Measurements from ENCODE around the gene RERE.
"Not testable (repeated sequence)": the region's sequence is repeated elsewhere in the genome, so short reads cannot be mapped to it uniquely, and the experiment has no call there.

The RERE gene

GRCh38 chr1:8841395-8841794 lies 24.0 kb upstream of the RERE start:
- no peak for DNase-seq

GRCh38 chr1:8839990-8840389 lies 22.6 kb upstream of the RERE start:
- no peak for DNase-seq

- DNase-seq, result no peak
Observed at GRCh38 chr1:8835941-8836643, 18.7 kb upstream of the RERE start.

- no peak for DNase-seq
Observed at GRCh38 chr1:8831340-8831739, 13.9 kb upstream of the RERE start.

GRCh38 chr1:8830732-8831131 lies 13.3 kb upstream of the RERE start:
- not testable (repeated sequence) for DNase-seq

GRCh38 chr1:8825985-8826481 lies 8.6 kb upstream of the RERE start:
- no peak for DNase-seq

- DNase-seq, result no peak
Observed at GRCh38 chr1:8823295-8823664, 5.8 kb upstream of the RERE start.

- DNase-seq, result peak; percentile 80
Observed at GRCh38 chr1:8822373-8823294, 5.2 kb upstream of the RERE start.

GRCh38 chr1:8821084-8821483 lies 3.6 kb upstream of the RERE start:
- no peak for DNase-seq

GRCh38 chr1:8818789-8819188 lies 1.3 kb upstream of the RERE start:
- not testable (repeated sequence) for DNase-seq

- peak; percentile 2 for DNase-seq
Observed at GRCh38 chr1:8818325-8818775, 910 bp upstream of the RERE start.

GRCh38 chr1:8816831-8817411 lies 519 bp downstream of the RERE start:
- DNase-seq, result no peak

GRCh38 chr1:8816264-8816663 lies 1.2 kb downstream of the RERE start:
- DNase-seq, result no peak

- DNase-seq, result no peak
Observed at GRCh38 chr1:8815582-8816151, 1.8 kb downstream of the RERE start.

GRCh38 chr1:8814865-8815264 lies 2.6 kb downstream of the RERE start:
- DNase-seq, result peak; percentile 26

GRCh38 chr1:8813991-8814390 lies 3.4 kb downstream of the RERE start:
- DNase-seq, result no peak

- no peak for DNase-seq
Observed at GRCh38 chr1:8813016-8813763, 4.2 kb downstream of the RERE start.

- DNase-seq, result no peak
Observed at GRCh38 chr1:8812081-8812480, 5.4 kb downstream of the RERE start.

- no peak for DNase-seq
Observed at GRCh38 chr1:8810987-8811386, 6.5 kb downstream of the RERE start.

- no peak for DNase-seq
Observed at GRCh38 chr1:8809342-8809736, 8.1 kb downstream of the RERE start.

- no peak for DNase-seq
Observed at GRCh38 chr1:8807004-8807403, 10.4 kb downstream of the RERE start.

- DNase-seq, result no peak
Observed at GRCh38 chr1:8800416-8800815, 17.0 kb downstream of the RERE start.

- no peak for DNase-seq
Observed at GRCh38 chr1:8797216-8797615, 20.2 kb downstream of the RERE start.

Data from NCI-H1092 (cell line).